Ovary (tissue), 3 donors: Measurements from ENCODE around the gene KRT33A.

Experiments
- EP300 ChIP-seq: sonication (generic); formaldehyde crosslinking; IDR thresholded peaks from one replicate; pipeline ENCODE4 v1.6.1; 2017; ENCODE audit warnings: antibody characterized with exemption
- POLR2A ChIP-seq: fragments of 450-650 bp; IDR thresholded peaks from one replicate; pipeline ENCODE4 v1.6.1; 2017; ENCODE audit warnings: antibody characterized with exemption, mild to moderate bottlenecking, moderate library complexity
- TF ChIP-seq, protein P1 (sequence below), 3 donors: fragments of 450-650 bp in 2 of 3; fragments of 200-600 bp in 1 of 3; IDR thresholded peaks; one replicate each; pipeline versions ENCODE4 v1.5.1 to v1.8.0; 2016 to 2022; ENCODE audit warnings: antibody characterized with exemption in 3 of 3, mild to moderate bottlenecking in 1 of 3
- donor health status: DM: no; HTN: no; CAD: no.

- TF ChIP-seq, protein P1, sequence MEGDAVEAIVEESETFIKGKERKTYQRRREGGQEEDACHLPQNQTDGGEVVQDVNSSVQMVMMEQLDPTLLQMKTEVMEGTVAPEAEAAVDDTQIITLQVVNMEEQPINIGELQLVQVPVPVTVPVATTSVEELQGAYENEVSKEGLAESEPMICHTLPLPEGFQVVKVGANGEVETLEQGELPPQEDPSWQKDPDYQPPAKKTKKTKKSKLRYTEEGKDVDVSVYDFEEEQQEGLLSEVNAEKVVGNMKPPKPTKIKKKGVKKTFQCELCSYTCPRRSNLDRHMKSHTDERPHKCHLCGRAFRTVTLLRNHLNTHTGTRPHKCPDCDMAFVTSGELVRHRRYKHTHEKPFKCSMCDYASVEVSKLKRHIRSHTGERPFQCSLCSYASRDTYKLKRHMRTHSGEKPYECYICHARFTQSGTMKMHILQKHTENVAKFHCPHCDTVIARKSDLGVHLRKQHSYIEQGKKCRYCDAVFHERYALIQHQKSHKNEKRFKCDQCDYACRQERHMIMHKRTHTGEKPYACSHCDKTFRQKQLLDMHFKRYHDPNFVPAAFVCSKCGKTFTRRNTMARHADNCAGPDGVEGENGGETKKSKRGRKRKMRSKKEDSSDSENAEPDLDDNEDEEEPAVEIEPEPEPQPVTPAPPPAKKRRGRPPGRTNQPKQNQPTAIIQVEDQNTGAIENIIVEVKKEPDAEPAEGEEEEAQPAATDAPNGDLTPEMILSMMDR (IDR thresholded peaks at IDR 0.05) = no peak
- no peak for TF ChIP-seq POLR2A
- TF ChIP-seq EP300 = no peak
Observed at GRCh38 chr17:41343029-41343428, 7.6 kb downstream of the KRT33A start.
